HEK293 (cell line): ENCODE results near the gene PCDHGA5.

Experiments
- CTCF ChIA-PET: fragments of 350-600 bp; formaldehyde crosslinking; extraction: SDS; loops from one replicate; lab custom pipeline; 2021; ENCODE audit warnings: antibody characterized with exemption; lab: Yijun Ruan, JAX
- POLR2A ChIA-PET: fragments of 300-600 bp; formaldehyde crosslinking; extraction: SDS; loops from one replicate; lab custom pipeline; 2020; ENCODE audit warnings: antibody characterized with exemption, inconsistent platforms; lab: Yijun Ruan, JAX
- H3K27ac ChIP-seq: fragments of 200-500 bp; sonication (Bioruptor generic); 2 replicates; pipeline ENCODE4 v1.5.1; 2014; ENCODE audit warnings: low read depth, low read length, control low read depth, inconsistent platforms; ENCODE audit errors: extremely low read depth
- H3K36me3 ChIP-seq, 2 experiments: fragments of 200-500 bp in 1 of 2; sonication (Bioruptor generic) in 1 of 2; 1 replicate in 1 of 2; 2 replicates in 1 of 2; pipeline ENCODE4 v1.5.1; 2014 to 2017; ENCODE audit warnings: inconsistent platforms in 2 of 2, low read length in 2 of 2; ENCODE audit not compliant: control insufficient read depth in 2 of 2, insufficient read depth in 1 of 2
- H3K4me1 ChIP-seq: fragments of 200-500 bp; sonication (Bioruptor generic); 2 replicates; pipeline ENCODE4 v1.5.1; 2014; ENCODE audit warnings: mild to moderate bottlenecking, low read length, inconsistent platforms; ENCODE audit not compliant: control insufficient read depth, insufficient read depth
- H3K4me3 ChIP-seq: 2 replicates; pipeline ENCODE4 v1.5.1; 2011; ENCODE audit warnings: low read depth, mild to moderate bottlenecking, control low read depth, low read length, moderate library complexity
- H3K9me3 ChIP-seq: fragments of 200-500 bp; sonication (Bioruptor generic); 2 replicates; pipeline ENCODE4 v1.5.1; 2014; ENCODE audit warnings: low read depth, low read length, inconsistent platforms; ENCODE audit not compliant: control insufficient read depth, insufficient read depth
- GFI1B ChIP-seq: fragments of 450-650 bp; formaldehyde crosslinking; IDR thresholded peaks from 2 replicates; pipeline ENCODE4 v1.5.1; 2016; ENCODE audit warnings: missing biosample characterization, missing genetic modification characterization
- HOXC10 ChIP-seq: sonication (generic); formaldehyde crosslinking; IDR thresholded peaks from 2 replicates; pipeline ENCODE4 v1.8.1; 2023; ENCODE audit warnings: mild to moderate bottlenecking, missing genetic modification reagents
- KLF10 ChIP-seq: fragments of 450-650 bp; IDR thresholded peaks from 2 replicates; pipeline ENCODE4 v1.5.1; 2018; ENCODE audit warnings: missing biosample characterization, mild to moderate bottlenecking, missing genetic modification characterization
- KLF7 ChIP-seq: fragments of 450-650 bp; formaldehyde crosslinking; IDR thresholded peaks from 2 replicates; pipeline ENCODE4 v1.5.1; 2016; ENCODE audit warnings: missing biosample characterization, missing genetic modification characterization, borderline replicate concordance
- KLF8 ChIP-seq: fragments of 450-650 bp; formaldehyde crosslinking; IDR thresholded peaks from 2 replicates; pipeline ENCODE4 v1.5.1; 2016; ENCODE audit warnings: missing biosample characterization, missing genetic modification characterization
- SP3 ChIP-seq: fragments of 450-650 bp; formaldehyde crosslinking; IDR thresholded peaks from 2 replicates; pipeline ENCODE4 v1.5.1; 2016; ENCODE audit warnings: missing biosample characterization, missing genetic modification characterization
- TCF7L2 ChIP-seq: IDR thresholded peaks from 2 replicates; pipeline ENCODE4 v1.6.1; 2011; ENCODE audit warnings: low read depth, mild to moderate bottlenecking, inconsistent platforms, low read length, moderate library complexity, borderline replicate concordance
- YY1 ChIP-seq: fragments of 450-650 bp; formaldehyde crosslinking; IDR thresholded peaks from 2 replicates; pipeline ENCODE4 v1.5.1; 2018; ENCODE audit warnings: missing biosample characterization, missing genetic modification characterization
- YY2 ChIP-seq: fragments of 450-650 bp; formaldehyde crosslinking; IDR thresholded peaks from 2 replicates; pipeline ENCODE4 v1.5.1; 2016; ENCODE audit warnings: missing biosample characterization, missing genetic modification characterization
- ZFP3 ChIP-seq: fragments of 450-650 bp; formaldehyde crosslinking; IDR thresholded peaks from 2 replicates; pipeline ENCODE4 v1.5.1; 2016; ENCODE audit warnings: low read depth, missing biosample characterization, missing genetic modification characterization
- ZNF202 ChIP-seq: fragments of 450-650 bp; formaldehyde crosslinking; IDR thresholded peaks from 2 replicates; pipeline ENCODE4 v1.5.1; 2016; ENCODE audit warnings: missing biosample characterization, missing genetic modification characterization, borderline replicate concordance
- ZNF394 ChIP-seq: fragments of 450-650 bp; formaldehyde crosslinking; IDR thresholded peaks from 2 replicates; pipeline ENCODE4 v1.5.1; 2016; ENCODE audit warnings: missing biosample characterization, missing genetic modification characterization, mild to moderate bottlenecking, moderate library complexity, borderline replicate concordance
- ZNF433 ChIP-seq: fragments of 450-650 bp; formaldehyde crosslinking; IDR thresholded peaks from 2 replicates; pipeline ENCODE4 v1.5.1; 2016; ENCODE audit warnings: missing biosample characterization, missing genetic modification characterization, low read depth
- ZNF530 ChIP-seq: fragments of 450-650 bp; formaldehyde crosslinking; IDR thresholded peaks from 2 replicates; pipeline ENCODE4 v1.5.1; 2016; ENCODE audit warnings: low read depth, missing biosample characterization, missing genetic modification characterization
- ZNF555 ChIP-seq: fragments of 450-650 bp; formaldehyde crosslinking; conservative IDR thresholded peaks from 2 replicates; pipeline ENCODE4 v1.5.1; 2017; ENCODE audit warnings: missing biosample characterization, mild to moderate bottlenecking, missing genetic modification characterization, inconsistent platforms
- ZNF677 ChIP-seq: fragments of 450-650 bp; IDR thresholded peaks from 2 replicates; pipeline ENCODE4 v1.5.0; 2018; ENCODE audit warnings: missing biosample characterization, mild to moderate bottlenecking, missing genetic modification characterization, moderate library complexity
- ZNF768 ChIP-seq: fragments of 450-650 bp; formaldehyde crosslinking; IDR thresholded peaks from 2 replicates; pipeline ENCODE4 v1.5.1; 2018; ENCODE audit warnings: missing biosample characterization, mild to moderate bottlenecking, missing genetic modification characterization
- ZNF837 ChIP-seq: fragments of 450-650 bp; formaldehyde crosslinking; IDR thresholded peaks from 2 replicates; pipeline ENCODE4 v1.5.1; 2016; ENCODE audit warnings: missing biosample characterization, missing genetic modification characterization
- TF ChIP-seq, protein P1 (sequence below): fragments of 450-650 bp; formaldehyde crosslinking; IDR thresholded peaks from 2 replicates; pipeline ENCODE4 v1.5.1; 2017; ENCODE audit warnings: missing biosample characterization, missing genetic modification characterization
- TF ChIP-seq, protein P2 (sequence below): fragments of 450-650 bp; formaldehyde crosslinking; IDR thresholded peaks from 2 replicates; pipeline ENCODE4 v1.5.1; 2016; ENCODE audit warnings: missing biosample characterization, missing genetic modification characterization
- TF ChIP-seq, protein P3 (sequence below): fragments of 450-650 bp; formaldehyde crosslinking; IDR thresholded peaks from 2 replicates; pipeline ENCODE4 v1.5.1; 2016; ENCODE audit warnings: missing biosample characterization, missing genetic modification characterization, low read depth
- TF ChIP-seq, protein P4 (sequence below): fragments of 450-650 bp; formaldehyde crosslinking; IDR thresholded peaks from 2 replicates; pipeline ENCODE4 v1.5.1; 2016; ENCODE audit warnings: missing biosample characterization, missing genetic modification characterization
- TF ChIP-seq, protein P5 (sequence below): fragments of 450-650 bp; formaldehyde crosslinking; IDR thresholded peaks from 2 replicates; pipeline ENCODE4 v1.5.1; 2016; ENCODE audit warnings: missing biosample characterization, missing genetic modification characterization
- TF ChIP-seq, protein P6 (sequence below): fragments of 450-650 bp; formaldehyde crosslinking; IDR thresholded peaks from 2 replicates; pipeline ENCODE4 v1.5.1; 2016; ENCODE audit warnings: missing biosample characterization, missing genetic modification characterization, borderline replicate concordance

The PCDHGA5 gene

DNA sequence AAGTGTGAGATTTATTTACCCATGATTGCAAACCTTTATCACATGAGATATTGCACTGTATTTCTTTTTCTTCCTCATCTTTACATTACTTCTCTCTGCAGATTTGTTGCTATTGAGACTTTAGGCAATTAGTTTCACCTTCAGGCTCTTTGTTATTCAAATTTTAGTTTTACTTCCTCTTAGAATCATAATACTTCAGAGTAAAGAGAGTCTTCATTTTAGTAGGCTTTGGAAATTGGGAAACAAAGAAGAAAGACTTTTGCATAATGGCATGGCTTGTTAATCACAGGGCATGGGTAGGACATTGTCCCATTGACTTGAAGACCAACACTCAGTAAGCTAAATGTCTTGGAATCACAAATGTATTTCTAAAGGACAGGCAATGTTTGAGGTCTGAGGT lies 1.2 kb upstream of the PCDHGA5 start:
- TF ChIP-seq GFI1B (tag by site-specific recombination) (no peak), ZNF677 (tag by site-specific recombination) (no peak), ZNF394 (tag by site-specific recombination) (no peak), ZNF555 (no peak), SP3 (no peak), ZFP3 (tag by site-specific recombination) (no peak), TCF7L2 (no peak), ZNF530 (no peak), KLF7 (no peak), ZNF433 (tag by site-specific recombination) (no peak), KLF10 (tag by site-specific recombination) (no peak)
- TF ChIP-seq, protein P1, sequence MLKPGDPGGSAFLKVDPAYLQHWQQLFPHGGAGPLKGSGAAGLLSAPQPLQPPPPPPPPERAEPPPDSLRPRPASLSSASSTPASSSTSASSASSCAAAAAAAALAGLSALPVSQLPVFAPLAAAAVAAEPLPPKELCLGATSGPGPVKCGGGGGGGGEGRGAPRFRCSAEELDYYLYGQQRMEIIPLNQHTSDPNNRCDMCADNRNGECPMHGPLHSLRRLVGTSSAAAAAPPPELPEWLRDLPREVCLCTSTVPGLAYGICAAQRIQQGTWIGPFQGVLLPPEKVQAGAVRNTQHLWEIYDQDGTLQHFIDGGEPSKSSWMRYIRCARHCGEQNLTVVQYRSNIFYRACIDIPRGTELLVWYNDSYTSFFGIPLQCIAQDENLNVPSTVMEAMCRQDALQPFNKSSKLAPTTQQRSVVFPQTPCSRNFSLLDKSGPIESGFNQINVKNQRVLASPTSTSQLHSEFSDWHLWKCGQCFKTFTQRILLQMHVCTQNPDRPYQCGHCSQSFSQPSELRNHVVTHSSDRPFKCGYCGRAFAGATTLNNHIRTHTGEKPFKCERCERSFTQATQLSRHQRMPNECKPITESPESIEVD (tag by site-specific recombination): no peak
- TF ChIP-seq, protein P2, sequence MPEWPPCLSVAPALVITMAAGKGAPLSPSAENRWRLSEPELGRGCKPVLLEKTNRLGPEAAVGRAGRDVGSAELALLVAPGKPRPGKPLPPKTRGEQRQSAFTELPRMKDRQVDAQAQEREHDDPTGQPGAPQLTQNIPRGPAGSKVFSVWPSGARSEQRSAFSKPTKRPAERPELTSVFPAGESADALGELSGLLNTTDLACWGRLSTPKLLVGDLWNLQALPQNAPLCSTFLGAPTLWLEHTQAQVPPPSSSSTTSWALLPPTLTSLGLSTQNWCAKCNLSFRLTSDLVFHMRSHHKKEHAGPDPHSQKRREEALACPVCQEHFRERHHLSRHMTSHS: no peak
- TF ChIP-seq, protein P3, sequence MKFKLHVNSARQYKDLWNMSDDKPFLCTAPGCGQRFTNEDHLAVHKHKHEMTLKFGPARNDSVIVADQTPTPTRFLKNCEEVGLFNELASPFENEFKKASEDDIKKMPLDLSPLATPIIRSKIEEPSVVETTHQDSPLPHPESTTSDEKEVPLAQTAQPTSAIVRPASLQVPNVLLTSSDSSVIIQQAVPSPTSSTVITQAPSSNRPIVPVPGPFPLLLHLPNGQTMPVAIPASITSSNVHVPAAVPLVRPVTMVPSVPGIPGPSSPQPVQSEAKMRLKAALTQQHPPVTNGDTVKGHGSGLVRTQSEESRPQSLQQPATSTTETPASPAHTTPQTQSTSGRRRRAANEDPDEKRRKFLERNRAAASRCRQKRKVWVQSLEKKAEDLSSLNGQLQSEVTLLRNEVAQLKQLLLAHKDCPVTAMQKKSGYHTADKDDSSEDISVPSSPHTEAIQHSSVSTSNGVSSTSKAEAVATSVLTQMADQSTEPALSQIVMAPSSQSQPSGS (tag by site-specific recombination): no peak
- TF ChIP-seq, protein P4, sequence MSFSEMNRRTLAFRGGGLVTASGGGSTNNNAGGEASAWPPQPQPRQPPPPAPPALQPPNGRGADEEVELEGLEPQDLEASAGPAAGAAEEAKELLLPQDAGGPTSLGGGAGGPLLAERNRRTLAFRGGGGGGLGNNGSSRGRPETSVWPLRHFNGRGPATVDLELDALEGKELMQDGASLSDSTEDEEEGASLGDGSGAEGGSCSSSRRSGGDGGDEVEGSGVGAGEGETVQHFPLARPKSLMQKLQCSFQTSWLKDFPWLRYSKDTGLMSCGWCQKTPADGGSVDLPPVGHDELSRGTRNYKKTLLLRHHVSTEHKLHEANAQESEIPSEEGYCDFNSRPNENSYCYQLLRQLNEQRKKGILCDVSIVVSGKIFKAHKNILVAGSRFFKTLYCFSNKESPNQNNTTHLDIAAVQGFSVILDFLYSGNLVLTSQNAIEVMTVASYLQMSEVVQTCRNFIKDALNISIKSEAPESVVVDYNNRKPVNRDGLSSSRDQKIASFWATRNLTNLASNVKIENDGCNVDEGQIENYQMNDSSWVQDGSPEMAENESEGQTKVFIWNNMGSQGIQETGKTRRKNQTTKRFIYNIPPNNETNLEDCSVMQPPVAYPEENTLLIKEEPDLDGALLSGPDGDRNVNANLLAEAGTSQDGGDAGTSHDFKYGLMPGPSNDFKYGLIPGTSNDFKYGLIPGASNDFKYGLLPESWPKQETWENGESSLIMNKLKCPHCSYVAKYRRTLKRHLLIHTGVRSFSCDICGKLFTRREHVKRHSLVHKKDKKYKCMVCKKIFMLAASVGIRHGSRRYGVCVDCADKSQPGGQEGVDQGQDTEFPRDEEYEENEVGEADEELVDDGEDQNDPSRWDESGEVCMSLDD: no peak
- Histone ChIP-seq H3K27ac (no peak overlapping the region), H3K4me3 (no peak overlapping the region), H3K36me3 (no peaks in the 10 kb centered on the region), H3K9me3 (peaks cover 3% of the 10 kb centered on the region; the same call in 1 of the 2 replicates), H3K4me1 (no peaks in the 10 kb centered on the region)
- ChIA-PET CTCF (interaction anchor here (0.6 to 2.3 kb wide), 3 partner anchors 176 to 416 kb away, joined by 3 to 7 read pairs (median 3); partner anchors contain the start of gene PCDHB9), POLR2A (no interaction called here)

DNA sequence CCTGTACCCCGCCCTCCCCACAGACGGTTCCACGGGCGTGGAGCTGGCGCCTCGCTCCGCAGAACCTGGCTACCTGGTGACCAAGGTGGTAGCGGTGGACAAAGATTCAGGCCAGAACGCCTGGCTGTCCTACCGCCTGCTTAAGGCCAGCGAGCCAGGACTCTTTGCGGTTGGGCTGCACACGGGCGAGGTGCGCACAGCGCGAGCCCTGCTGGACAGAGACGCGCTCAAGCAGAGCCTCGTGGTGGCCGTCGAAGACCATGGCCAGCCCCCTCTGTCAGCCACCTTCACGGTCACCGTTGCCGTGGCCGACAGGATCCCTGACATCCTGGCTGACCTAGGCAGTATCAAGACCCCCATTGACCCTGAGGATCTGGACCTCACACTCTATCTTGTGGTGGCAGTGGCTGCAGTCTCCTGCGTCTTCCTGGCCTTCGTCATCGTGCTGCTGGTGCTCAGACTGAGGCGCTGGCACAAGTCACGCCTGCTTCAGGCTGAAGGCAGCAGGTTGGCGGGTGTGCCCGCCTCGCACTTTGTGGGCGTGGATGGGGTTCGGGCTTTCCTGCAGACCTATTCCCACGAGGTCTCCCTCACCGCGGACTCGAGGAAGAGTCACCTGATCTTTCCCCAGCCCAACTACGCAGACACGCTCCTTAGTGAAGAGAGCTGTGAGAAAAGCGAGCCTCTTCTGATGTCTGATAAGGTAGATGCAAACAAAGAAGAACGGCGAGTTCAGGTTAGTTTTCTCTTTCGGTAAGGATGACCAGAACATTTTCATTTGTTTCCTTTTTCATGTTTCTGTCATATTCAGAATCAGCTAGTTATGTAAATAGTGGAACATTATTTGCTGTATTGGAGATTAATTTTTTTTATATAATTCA lies 2.3 kb downstream of the PCDHGA5 start:
- CTCF ChIA-PET: interaction anchor here (0.5 to 0.8 kb wide), 4 partner anchors 8 to 30 kb away, joined by 3 to 4 read pairs (median 3); partner anchors contain the start of gene PCDHGA7
- Histone ChIP-seq H3K36me3 (no peaks in the 10 kb centered on the region), H3K4me3 (no peak overlapping the region), H3K27ac (no peak overlapping the region), H3K9me3 (no peaks in the 10 kb centered on the region), H3K4me1 (no peaks in the 10 kb centered on the region)
- POLR2A ChIA-PET: no interaction called here
- TF ChIP-seq KLF8 (tag by site-specific recombination) (no peak), YY1 (tag by site-specific recombination) (no peak), ZNF837 (tag by site-specific recombination) (no peak), YY2 (tag by site-specific recombination) (no peak), ZNF202 (tag by site-specific recombination) (no peak), HOXC10 (CRISPR knock-in tag) (no peak), ZNF768 (no peak)
- TF ChIP-seq, protein P3 (tag by site-specific recombination): no peak
- TF ChIP-seq, protein P5, sequence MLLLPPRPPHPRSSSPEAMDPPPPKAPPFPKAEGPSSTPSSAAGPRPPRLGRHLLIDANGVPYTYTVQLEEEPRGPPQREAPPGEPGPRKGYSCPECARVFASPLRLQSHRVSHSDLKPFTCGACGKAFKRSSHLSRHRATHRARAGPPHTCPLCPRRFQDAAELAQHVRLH: no peak
- TF ChIP-seq, protein P6, sequence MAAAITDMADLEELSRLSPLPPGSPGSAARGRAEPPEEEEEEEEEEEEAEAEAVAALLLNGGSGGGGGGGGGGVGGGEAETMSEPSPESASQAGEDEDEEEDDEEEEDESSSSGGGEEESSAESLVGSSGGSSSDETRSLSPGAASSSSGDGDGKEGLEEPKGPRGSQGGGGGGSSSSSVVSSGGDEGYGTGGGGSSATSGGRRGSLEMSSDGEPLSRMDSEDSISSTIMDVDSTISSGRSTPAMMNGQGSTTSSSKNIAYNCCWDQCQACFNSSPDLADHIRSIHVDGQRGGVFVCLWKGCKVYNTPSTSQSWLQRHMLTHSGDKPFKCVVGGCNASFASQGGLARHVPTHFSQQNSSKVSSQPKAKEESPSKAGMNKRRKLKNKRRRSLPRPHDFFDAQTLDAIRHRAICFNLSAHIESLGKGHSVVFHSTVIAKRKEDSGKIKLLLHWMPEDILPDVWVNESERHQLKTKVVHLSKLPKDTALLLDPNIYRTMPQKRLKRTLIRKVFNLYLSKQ (tag by site-specific recombination): no peak
